SK-N-MC (cell line): ENCODE data around the gene FSD1.

Experiments
- EZH2 ChIP-seq: fragments of 200-600 bp; sonication (generic); IDR thresholded peaks from one replicate; pipeline ENCODE4 v1.6.1; 2017; ENCODE audit warnings: antibody characterized with exemption
- FOXP2 ChIP-seq: optimal IDR thresholded peaks from 2 replicates; pipeline ENCODE3; 2011; ENCODE audit warnings: mild to moderate bottlenecking, moderate library complexity; ENCODE audit not compliant: insufficient read depth; ENCODE audit errors: extremely low read length, control extremely low read depth
- POLR2AphosphoS5 ChIP-seq: IDR thresholded peaks from 2 replicates; pipeline ENCODE4 v1.6.1; 2012; ENCODE audit warnings: mild to moderate bottlenecking, low read depth, low read length, borderline replicate concordance

DNA sequence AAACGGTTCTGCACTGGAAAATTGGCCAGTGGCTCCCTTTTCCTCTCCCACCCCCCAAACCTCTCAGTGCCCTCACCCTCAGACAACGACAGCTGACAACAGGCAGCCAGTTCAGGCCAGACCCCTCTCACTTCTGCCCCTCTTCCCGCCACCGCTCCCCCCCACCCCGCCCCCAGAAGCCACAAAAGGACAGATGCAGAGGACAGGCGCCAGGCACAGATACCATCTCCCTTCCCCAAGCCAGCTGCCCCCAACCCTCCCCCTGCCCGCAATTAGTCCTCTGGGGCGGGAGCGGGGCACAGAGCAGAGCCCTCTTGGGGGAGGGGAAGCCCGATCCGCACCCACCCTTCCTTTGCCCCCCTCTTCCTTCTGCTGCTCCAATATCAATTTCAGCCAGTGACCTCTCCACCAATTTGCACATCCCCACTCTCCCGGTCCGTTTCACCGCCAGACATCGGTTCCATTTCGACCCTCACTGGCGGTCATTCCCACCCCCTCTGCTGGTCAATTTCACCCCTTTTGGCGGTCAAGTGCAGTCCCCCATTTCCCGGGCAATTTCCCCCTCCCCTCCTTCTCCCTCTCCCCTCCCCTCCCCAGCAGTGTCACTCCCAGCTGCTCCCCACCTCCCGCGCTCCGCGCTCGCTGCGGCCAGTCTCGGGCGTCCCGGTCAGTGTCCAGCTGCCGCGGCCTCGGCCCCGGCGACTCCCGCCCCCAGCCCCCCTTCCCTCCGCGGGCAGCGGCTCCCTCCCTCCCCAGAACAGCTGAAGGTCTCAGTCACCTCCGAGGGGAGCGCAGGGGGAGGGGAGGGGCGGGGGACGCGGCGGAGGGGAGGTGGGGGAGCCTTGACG is 25.8 kb upstream of the FSD1 start, which contains the start of gene SHD:
- TF ChIP-seq EZH2 = no peak
- no peak for TF ChIP-seq POLR2AphosphoS5
- no peak for TF ChIP-seq FOXP2
